Calu3 (cell line): ENCODE results near the gene DSEL. TPM values are rescaled to one million over a fixed set of nuclear protein-coding genes. Genes with fewer than 3 reads are reported as not detected.

ENCODE experiments used
- BruUV-seq: library from RNA; stranded (reverse); fragments of 400-500 nt; replicated peaks from 2 replicates; lab custom pipeline; 2021; lab: Mats Ljungman, UMichigan
- CTCF ChIA-PET: fragments of 300-600 bp; sonication (Branson Sonifier 250); formaldehyde crosslinking; loops from one replicate; lab custom pipeline; 2022; ENCODE audit warnings: antibody characterized with exemption; lab: Charles Lee
- DNase-seq: peaks from one replicate; pipeline ENCODE4 v3.0.0; 2022
- H3K27ac Mint-ChIP-seq: one replicate; pipeline ENCODE4 v1.8.0; 2022; ENCODE audit warnings: mixed read lengths; ENCODE audit not compliant: unreplicated experiment
- H3K27me3 Mint-ChIP-seq: one replicate; pipeline ENCODE4 v1.8.0; 2022; ENCODE audit warnings: mixed read lengths; ENCODE audit not compliant: unreplicated experiment
- H3K36me3 Mint-ChIP-seq: one replicate; pipeline ENCODE4 v1.8.0; 2022; ENCODE audit warnings: mild to moderate bottlenecking, moderate library complexity, mixed read lengths; ENCODE audit not compliant: insufficient read depth, unreplicated experiment
- H3K4me1 Mint-ChIP-seq: one replicate; pipeline ENCODE4 v1.8.0; 2022; ENCODE audit warnings: mild to moderate bottlenecking, low read depth, mixed read lengths; ENCODE audit not compliant: unreplicated experiment
- H3K4me3 Mint-ChIP-seq: one replicate; pipeline ENCODE4 v1.8.0; 2022; ENCODE audit warnings: mild to moderate bottlenecking, low read depth, moderate library complexity, mixed read lengths; ENCODE audit not compliant: unreplicated experiment
- H3K9me3 Mint-ChIP-seq: one replicate; pipeline ENCODE4 v1.8.0; 2022; ENCODE audit warnings: low read depth, mixed read lengths; ENCODE audit not compliant: unreplicated experiment
- intact Hi-C: fragments of 100-400 bp; cut with micrococcal nuclease; formaldehyde crosslinking; loops from one replicate; pipeline ENCODE4 v1.10.0; 2022; ENCODE audit not compliant: unreplicated experiment
- total RNA-seq: library from RNA; stranded (reverse); gene quantifications from 2 replicates; pipeline ENCODE4 v1.2.3, GENCODE V29; 2022
- TF ChIP-seq, protein P1 (sequence below): fragments of 200-600 bp; IDR thresholded peaks from one replicate; pipeline ENCODE4 v1.8.0; 2022; ENCODE audit warnings: antibody characterized with exemption; ENCODE audit not compliant: unreplicated experiment

Gene DSEL
- total RNA-seq, 1 experiment from 2014 or later, result 28.0 TPM

DNA sequence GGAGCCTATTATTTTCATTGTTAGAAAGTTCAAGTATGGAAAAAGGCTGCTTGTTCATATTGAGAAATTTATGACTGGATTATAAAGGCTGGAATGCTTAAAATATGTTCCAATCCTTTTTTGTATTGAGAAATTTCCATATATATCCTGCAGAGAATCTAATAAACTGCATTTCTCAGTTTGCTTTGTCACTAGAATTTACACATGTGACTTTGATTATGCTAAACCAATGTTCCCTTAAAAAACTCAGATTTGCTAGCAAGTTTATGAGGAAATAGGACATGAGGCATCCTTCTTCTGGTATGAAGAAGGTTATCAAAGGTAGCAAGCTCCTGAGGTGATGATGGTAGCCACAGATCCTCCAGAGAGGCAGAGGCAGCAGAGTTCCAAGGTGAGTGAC is 29.2 kb upstream of the DSEL start:
- Mint-ChIP-seq H3K36me3 (no peaks in the 10 kb centered on the region), H3K4me1 (peaks cover 7% of the 10 kb centered on the region), H3K4me3 (no peak overlapping the region), H3K9me3 (no peaks in the 10 kb centered on the region), H3K27ac (no peak overlapping the region), H3K27me3 (no peaks in the 10 kb centered on the region)
- TF ChIP-seq, protein P1, sequence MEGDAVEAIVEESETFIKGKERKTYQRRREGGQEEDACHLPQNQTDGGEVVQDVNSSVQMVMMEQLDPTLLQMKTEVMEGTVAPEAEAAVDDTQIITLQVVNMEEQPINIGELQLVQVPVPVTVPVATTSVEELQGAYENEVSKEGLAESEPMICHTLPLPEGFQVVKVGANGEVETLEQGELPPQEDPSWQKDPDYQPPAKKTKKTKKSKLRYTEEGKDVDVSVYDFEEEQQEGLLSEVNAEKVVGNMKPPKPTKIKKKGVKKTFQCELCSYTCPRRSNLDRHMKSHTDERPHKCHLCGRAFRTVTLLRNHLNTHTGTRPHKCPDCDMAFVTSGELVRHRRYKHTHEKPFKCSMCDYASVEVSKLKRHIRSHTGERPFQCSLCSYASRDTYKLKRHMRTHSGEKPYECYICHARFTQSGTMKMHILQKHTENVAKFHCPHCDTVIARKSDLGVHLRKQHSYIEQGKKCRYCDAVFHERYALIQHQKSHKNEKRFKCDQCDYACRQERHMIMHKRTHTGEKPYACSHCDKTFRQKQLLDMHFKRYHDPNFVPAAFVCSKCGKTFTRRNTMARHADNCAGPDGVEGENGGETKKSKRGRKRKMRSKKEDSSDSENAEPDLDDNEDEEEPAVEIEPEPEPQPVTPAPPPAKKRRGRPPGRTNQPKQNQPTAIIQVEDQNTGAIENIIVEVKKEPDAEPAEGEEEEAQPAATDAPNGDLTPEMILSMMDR, result no peak
- DNase-seq, result no peak
- CTCF ChIA-PET, result no interaction called here
- intact Hi-C loops, result no loop called here
- BruUV-seq, result no TSS peak

DNA sequence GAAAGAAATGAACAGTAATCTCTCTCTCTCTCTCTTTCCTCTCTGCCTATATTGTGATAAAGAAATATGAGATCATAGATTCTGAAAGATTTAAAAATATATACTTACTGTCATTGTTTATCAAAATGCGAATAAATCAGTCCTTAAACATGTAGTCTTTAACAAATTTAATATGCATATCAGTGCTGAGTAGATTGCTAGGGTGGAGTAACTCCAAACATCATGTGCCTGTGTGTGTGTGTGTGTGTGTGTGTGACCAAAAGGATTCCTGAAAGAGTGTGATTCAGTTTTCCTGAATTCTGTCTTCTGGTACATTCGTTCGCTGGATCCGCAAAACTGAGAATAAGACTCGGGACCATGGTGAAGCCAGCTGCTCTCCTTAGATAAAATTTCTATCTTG is 24.0 kb upstream of the DSEL start:
- Mint-ChIP-seq H3K27ac (no peak overlapping the region), H3K4me1 (no peaks in the 10 kb centered on the region), H3K27me3 (no peaks in the 10 kb centered on the region), H3K4me3 (no peak overlapping the region), H3K36me3 (no peaks in the 10 kb centered on the region), H3K9me3 (no peaks in the 10 kb centered on the region)
- no TSS peak for BruUV-seq
- TF ChIP-seq, protein P1, result no peak
- intact Hi-C loops, result no loop called here
- CTCF ChIA-PET, result no interaction called here
- DNase-seq, result no peak

DNA sequence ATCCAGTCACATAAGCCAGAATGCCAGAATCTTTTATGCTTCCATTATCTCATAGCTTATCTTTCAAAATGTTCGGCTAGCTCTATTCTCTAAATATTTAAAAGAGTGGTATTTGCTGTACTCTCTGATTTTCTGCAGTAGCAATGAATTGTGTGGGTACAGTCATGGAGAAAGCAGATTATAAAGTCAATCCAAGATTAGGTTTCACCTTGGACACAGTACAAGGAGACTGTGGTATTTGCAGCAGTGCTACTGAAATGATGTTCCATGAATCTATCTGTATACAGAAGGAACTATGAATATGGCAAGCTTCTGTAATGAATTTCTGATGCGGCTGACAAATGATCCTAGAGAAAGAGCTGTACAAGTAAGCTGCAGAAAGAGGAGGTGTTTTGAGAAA is 15.4 kb upstream of the DSEL start:
- intact Hi-C loops, result no loop called here
- Mint-ChIP-seq H3K4me1 (no peaks in the 10 kb centered on the region), H3K27ac (no peak overlapping the region), H3K27me3 (no peaks in the 10 kb centered on the region), H3K36me3 (no peaks in the 10 kb centered on the region), H3K9me3 (peaks cover 6% of the 10 kb centered on the region), H3K4me3 (no peak overlapping the region)
- TF ChIP-seq, protein P1, result no peak
- CTCF ChIA-PET, result no interaction called here
- DNase-seq, result no peak
- no TSS peak for BruUV-seq

DNA sequence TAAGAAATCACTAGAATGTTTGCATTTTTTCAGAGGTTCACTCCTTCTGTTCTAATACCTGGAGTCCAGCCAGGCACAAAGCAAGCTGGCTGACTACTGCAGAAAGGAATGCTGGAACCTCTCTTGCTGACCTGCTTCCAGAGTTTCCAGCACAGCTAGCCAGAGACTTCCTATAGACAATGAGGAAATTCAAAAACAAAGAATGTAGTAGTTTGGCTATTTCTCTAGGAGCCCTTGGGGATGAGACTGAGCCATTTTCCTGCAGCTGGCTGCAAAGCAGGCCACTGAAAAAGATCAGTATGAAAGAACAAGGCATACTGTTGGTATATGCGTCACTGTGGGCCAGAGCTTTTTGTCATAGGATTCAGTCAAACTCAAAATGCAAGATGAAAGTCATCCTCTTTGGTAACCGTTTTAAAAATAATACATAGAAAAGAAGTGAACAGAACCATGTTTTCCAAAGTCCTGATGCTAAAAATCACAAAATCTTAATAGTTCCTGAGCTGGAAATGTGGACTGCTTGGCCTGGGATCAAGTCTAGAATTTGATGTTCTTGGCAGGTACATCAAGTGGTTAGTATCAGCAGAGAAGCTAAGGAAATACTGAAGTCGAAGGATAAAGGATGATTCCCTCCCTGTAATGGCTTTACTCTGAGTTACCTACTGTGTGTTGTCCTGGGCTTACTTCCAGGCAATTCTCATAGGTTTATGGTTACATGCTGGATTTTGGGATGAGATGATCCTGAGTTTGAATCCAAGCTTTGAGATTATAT is 9.0 kb upstream of the DSEL start:
- peak; percentile 70 for DNase-seq
- BruUV-seq, result no TSS peak
- CTCF ChIA-PET, result interaction anchor here (0.5 to 1.3 kb wide), 4 partner anchors 9 to 992 kb away, joined by 3 to 15 read pairs (median 4); partner anchors contain the start of gene DSEL
- Mint-ChIP-seq H3K4me1 (peaks cover 25% of the 10 kb centered on the region), H3K4me3 (no peak overlapping the region), H3K27ac (peak overlapping the region; percentile 65), H3K36me3 (no peaks in the 10 kb centered on the region), H3K27me3 (no peaks in the 10 kb centered on the region), H3K9me3 (no peaks in the 10 kb centered on the region)
- TF ChIP-seq, protein P1, result no peak
- intact Hi-C loops, result loop anchor here (1.0 kb wide), 1 partner anchor 96 kb away; no protein-coding TSS in a partner anchor
